HCT116 (cell line): ENCODE results near the gene INPP5D. TPM values are rescaled to one million over a fixed set of nuclear protein-coding genes. Genes with fewer than 3 reads are reported as not detected.

ENCODE experiments used
- total RNA-seq: library from RNA; stranded (reverse); gene quantifications from one replicate; pipeline ENCODE4 v1.2.1, GENCODE V29; 2021; ENCODE audit not compliant: unreplicated experiment

The INPP5D gene
- total RNA-seq, 1 experiment from 2014 or later = 1.8 TPM

Other genes starting within 250 kb of the INPP5D start
- 14.0 TPM for gene SNORC, start 190.1 kb upstream of the INPP5D start, total RNA-seq
- gene NGEF, start 47.1 kb upstream of the INPP5D start, total RNA-seq = 12.6 TPM
- gene NEU2, start 27.7 kb upstream of the INPP5D start, total RNA-seq = not detected
- gene ATG16L1, start 191.3 kb downstream of the INPP5D start, total RNA-seq = 43.4 TPM
- gene SAG, start 247.5 kb downstream of the INPP5D start, total RNA-seq = not detected